NAMALWA (cell line): ENCODE data around the gene STIL.
"Not testable (repeated sequence)": the region's sequence is repeated elsewhere in the genome, so short reads cannot be mapped to it uniquely, and the experiment has no call there.

ENCODE experiments used
- DNase-seq: peaks from one replicate; pipeline ENCODE4 v3.0.0-alpha.2; 2015; ENCODE audit warnings: low spot score

STIL gene

DNA sequence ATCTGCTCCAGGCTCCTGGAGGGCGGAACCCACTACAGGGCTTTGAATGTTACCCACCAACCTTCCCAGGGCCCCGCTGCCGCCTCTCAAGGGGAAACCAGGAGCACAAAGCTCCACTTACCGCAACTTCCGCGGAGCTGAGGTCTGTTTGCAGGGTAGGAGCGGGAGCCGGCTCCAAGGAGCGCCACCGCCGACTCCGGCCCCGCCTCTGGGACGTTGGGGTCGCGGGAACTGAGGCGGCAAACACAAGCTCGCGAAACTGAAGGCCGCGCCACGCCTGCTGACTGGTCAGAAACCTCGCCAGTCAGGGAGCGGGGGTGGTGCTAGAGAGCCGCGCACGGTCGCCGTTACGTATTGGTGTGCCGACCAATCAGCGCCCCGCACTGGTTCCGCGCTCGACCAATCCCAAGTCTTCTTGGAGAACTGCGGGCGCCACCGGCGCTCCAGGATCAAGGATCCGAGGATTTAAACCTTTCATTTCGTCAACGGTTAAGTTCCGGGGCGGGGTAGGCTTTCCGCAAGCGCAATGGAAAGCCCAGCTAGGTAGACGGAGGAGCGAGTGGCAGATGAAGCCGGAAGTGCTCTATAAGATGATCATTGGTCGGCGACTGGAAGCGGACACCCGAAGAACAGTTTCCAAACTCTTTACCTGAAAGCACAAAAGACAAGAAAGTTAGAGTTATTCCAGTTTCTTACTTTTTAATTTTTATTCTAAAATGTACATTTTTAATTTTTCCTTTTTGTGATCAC is at the start of gene STIL:
Gene STIL, minus strand, starts transcription at position 233 of the 750 bp plus-strand sequence. CDS start 3,828 bp downstream, outside the sequence.
- DNase-seq: peak; percentile 99

DNA sequence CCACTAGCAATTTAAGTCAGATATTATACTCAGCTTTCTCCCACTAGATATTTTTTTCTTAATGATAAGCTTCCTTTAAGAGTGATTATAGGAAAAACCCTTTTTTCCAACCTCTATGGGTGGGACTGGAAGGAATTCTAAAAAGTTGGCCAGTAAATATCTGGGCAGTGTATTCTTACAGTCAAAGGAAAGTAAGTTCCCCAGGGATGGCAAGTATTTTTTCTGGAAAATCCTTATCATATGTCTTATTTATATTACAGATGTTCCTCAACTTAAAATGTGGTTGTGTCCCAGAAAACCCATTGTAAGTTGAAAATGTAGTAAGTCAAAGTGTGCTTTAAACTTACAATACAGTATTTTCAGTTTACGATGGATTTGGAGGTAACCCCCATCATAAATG is 48.9 kb upstream of the STIL start:
- DNase-seq: no peak

DNA sequence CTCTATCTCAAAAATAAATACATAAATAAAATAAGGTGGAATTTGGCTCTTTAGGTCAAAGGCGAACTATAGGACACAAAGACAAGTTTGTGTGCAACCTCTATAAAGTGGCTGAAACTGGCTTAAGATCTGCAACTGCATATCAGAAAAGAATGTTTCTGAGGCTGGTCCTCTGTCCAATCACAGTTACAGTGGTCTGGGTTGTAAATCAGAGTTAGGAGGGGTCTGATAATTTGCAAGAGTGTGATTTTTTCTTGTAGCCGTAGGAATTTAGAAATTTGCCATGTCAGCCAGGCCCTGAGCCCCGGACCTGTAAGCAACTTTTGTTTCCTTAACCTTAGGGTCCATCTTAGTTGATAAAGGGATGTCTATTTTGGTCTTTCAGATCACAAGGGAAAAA is 47.4 kb upstream of the STIL start:
- no peak for DNase-seq

DNA sequence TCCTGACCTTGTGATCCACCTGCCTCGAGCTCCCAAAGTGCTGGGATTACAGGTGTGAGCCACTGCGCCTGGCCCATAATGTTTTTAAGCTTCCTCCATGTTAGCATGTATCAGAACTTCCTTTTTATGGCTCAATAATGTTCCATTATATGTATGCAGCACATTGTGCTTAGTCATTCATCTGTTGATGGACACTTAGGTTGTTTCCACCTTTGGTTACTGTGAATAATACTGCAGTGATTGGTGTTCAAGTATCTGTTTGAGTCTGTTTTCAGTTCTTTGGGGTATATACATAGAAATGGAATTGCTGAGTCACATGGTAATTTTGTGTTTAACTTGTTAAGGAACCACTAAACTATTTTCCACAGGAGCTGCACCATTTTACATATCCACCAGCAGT is 37.4 kb upstream of the STIL start:
- DNase-seq: no peak

DNA sequence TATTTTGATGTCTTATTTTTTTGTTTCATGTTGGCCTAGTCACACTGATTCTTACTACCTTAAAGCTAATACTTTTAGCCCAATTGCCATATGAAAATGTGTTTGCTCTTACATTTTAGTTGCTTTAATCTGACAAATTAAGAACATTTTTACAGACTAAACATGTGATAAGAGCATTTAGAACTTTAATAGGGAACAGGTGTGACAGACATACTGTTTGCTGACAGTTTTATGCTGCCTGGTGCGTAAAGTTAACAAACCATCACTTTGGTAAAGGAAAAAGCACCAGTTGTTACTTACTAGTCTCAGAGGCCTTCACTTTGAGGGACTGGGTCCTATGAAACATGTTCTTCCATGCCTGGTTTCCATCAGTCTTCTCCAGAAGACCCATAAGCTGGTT is 34.3 kb upstream of the STIL start:
- DNase-seq: no peak

DNA sequence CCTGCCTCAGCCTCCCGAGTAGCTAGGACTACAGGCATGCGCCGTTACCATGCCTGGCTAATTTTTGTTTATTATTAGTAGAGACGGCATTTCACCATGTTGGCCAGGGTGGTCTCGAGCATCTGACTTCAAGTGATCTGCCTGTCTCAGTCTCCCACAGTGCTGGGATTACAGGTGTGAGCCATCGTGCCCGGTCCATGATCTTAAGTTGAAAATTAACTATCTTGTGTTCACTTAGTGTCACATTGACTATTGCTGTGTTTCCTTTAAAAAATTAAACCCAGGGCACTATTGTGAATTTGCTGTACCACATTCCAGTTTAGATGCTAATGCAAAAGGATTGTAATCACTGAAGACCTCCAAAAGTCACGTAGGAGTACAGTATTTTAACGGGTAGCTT is 33.8 kb upstream of the STIL start:
- no peak for DNase-seq

DNA sequence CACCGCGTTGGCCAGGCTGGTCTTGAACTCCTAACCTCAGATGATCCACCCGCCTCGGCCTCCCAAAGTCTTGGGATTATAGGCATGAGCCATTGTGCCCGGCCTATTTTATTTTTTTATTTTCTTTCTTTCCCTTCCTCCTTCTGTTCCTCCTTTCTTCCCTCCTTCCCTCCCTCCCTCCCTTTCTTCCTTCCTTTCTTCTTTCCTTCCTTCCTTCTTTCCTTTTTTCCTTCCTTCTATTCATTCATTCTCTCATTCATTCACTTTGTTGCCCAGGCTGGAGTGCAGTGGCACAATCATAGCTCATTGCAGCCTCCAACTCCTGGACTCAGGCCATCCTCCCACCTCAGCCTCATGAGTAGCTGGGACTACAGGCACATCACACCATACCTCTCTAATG is 33.0 kb upstream of the STIL start:
- not testable (repeated sequence) for DNase-seq

DNA sequence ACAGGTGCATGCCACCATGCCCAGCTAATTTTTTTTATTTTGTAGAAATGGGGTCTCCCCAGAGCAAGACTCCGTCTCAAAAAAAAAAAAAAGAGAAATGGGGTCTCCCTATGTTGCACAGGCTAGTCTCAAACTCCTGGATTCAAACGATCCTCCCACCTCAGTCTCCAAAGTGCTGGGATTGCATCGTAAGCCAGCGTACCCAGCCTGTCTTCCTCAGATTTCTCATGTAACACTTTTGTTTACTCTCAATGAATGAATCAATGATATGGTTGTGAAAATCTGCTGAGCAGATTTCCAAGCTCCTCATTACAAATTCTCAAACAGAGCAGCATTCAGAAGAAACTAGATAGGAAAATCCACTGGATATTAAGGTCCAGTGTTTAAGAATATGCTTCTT is 26.3 kb upstream of the STIL start:
- no peak for DNase-seq

DNA sequence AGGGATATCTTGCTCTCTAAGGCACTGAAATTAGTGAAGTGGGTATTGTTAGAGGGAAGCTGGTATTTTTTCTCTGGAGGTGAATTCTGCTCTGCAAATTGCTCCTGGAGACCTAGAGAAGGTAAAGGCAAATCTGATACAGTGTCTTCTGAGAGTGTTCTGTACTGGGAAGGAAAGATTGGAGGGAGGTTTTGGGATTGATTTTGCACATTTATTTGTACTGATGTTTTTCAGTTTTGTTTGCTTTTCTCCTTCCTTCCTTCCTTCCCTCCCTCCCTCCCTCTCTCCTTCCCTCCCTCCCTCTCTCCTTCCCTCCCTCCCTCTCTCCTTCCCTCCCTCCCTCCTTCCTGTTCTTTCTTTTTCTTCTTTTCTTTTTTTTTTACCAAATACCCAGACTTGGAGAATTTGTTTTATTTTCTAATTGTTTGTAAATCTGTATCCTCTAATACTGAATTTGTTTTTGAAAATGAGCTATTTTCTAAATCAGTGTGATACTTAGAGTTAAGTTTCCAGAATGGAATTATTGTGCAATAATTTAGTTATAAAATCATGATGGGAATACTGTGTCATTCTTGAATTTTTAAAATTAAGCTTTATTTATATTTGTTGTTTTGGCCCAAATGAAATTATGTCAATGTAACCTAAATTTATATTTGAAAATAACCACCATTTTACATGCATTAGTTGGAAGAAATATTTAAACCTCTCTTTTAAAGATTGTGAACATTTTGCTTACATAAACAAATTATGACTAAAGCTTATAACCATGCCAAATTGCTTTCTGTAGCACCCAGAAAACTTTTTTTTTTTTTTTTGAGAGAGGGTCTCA is 24.5 kb upstream of the STIL start:
- DNase-seq: no peak

DNA sequence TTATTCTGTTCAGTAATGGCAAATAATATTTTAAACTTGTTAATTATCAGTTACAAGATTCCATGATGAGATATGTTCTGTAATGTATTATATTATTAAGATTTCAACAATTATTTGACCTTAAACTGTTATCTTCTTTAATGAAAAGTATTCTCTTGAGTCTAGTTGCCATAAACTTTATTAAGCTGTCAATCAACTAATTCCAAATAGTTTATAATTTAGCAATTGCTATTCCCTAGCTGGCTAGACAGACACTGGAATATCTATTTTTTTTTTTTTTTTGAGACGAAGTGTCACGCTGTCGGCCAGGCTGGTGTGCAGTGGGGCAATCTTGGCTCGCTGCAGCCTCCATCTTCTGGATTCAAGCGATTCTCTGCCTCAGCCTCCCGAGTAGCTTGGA is 23.4 kb upstream of the STIL start:
- no peak for DNase-seq

DNA sequence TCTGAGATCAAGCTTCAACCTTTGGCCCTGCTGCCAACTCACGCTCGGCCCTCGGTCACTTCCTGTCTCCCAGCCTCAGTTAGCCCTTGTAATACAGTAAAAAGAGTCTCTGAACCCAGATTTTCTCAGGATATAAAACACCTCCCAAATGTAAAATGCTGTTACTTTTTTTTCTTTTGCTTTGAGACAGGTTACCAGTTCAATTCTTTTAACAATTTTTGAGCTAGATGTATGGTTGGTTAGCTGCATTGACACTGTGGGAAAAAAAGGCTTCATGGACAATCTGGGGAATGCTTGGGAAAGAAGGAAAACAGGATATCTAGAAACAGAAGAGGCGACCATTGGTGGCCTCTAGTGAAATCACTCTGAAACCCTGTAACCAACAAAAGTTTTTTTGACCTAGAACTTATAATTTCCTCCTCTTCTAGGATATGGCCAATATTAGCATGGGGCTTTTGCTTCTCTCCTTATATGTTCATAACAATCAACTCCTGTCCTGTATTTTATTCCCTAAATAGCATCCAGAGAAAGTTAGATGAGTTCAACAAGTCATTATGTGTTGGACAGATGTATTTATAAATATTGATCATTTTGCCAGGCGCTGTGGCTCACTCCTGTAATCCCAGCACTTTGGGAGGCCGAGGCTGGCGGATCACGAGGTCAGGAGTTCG is 21.0 kb upstream of the STIL start:
- DNase-seq: no peak

DNA sequence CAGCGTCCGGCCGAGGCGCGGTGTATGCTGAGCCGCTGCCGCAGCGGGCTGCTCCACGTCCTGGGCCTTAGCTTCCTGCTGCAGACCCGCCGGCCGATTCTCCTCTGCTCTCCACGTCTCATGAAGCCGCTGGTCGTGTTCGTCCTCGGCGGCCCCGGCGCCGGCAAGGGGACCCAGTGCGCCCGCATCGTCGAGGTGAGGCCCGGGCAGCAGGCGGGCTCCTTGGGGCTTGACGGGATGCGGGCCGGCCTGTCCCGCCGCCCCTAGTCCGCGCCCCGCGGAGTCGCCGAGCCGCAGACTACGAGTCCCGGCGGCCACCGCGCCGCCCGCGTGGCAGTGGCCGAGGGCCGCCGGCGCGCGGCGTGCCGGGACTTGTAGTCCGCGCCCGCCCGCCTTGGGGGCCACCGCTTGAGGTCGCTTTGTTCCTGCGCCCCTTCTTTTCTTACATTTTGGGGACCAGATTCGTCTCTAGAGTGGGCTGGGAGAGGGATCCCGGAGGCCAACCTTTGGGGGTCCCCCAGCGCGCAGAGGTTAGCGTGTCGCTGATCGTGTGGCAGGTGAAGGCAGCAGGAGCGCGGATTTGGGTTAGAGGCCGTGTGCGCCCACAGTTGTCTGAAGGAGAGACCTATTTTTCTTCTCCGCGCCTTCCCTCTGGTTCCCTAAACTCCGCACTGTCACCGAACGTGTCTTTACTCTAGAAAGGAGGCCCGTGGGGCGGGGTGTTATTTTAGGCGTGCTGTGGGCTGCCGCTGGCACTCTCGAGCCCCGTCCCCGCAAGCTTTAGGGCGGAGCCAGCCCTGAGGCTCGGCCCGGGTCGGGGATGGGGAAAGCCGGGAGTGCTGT is 20.2 kb upstream of the STIL start:
- DNase-seq: peak; percentile 85

DNA sequence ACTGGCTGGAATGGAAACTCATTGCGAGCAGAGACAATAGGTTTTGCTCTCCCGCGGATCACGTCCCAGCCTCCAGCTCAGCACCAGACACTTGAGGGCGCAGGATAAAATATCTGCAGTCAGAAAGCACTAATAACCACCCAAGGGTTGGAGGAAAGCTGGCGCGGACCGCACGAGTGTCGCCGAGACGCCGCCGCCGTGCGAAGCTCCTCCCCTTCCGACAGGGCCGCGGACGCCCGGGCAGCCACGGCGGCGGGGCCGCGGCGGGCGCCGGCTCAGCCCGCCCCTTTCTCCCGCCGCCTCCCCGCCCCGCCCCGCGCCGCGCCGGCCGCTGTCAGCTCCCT is 19.6 kb upstream of the STIL start, which contains the start of gene CMPK1:
Gene CMPK1, plus strand, starts transcription at position 213 of the 344 bp plus-strand sequence. CDS start 156 bp downstream, outside the sequence.
- DNase-seq: peak; percentile 89

DNA sequence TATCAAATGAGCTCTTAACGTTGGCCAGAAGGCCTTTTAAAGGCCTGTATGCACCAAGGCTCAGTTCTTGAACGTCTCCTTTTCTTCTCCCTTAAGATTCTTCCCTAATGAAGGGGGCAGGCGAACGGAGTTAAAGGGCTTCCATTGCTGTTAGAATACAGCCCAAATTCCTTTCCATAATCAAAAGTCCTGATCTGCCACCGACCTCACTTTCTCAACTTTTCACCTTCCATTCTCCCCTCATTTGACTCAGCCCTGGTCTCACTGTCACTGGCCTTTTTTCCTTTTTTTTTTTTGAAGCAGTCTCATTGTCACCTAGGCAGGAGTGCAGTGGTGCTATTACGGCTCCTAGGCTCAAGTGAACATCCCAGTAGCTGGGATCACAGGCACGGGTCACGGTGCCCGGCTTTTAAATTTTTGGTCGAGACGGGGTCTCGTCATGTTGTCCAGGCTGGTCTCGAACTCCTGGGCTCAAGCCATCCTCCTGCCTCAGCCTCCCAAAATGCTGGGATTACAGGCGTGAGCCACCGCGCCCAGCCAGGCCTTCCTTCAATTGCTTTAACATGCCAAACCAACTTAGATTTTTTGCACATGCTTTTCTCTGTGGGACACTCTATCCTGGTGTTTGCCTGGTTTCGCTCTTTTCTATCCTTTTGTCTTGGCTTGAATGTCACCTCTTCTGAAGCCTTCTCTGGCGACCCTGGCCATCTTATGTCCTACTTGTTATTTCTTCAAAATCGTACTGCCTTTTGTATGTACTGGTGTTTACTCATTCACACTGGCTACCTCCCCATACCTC is 19.0 kb upstream of the STIL start:
- no peak for DNase-seq

DNA sequence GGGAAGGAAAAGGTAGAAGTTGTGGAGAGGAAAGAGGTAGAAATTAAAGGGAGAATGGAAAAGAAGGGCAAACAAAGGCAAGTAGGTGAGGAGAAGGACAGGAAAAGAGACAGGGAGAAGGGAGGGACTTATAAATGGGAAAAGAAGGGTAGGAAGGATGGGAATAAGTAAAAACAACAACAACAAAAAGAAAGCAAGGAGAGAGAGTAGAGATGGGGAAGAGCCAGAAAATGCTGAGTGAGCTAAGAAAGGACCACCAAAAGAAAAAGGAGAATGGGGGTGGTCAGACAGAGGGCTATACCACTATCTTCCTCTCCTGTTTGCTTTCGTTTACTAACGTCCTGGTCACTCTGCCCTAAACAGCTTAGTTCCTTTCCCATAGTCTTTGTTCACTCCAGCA is 17.9 kb upstream of the STIL start:
- DNase-seq: no peak

DNA sequence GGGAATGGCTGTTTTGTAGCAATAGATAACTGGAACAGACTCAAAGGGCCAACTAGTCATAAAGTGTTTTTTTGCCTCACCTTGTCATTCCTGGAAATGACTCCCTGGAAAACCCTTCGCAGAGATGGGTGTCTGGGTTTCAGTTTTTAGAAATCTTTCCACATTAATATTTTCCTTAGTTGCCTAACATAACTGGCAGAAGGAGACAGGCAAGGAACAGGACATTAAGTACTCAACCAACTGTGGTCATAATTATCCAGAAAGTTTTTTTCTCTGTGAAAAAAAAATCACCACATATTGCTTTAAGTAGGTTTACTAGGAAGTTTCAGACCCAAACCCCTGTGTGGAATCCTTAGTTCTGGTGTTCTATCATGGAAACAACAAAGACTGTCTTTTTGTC is 16.3 kb upstream of the STIL start:
- no peak for DNase-seq

DNA sequence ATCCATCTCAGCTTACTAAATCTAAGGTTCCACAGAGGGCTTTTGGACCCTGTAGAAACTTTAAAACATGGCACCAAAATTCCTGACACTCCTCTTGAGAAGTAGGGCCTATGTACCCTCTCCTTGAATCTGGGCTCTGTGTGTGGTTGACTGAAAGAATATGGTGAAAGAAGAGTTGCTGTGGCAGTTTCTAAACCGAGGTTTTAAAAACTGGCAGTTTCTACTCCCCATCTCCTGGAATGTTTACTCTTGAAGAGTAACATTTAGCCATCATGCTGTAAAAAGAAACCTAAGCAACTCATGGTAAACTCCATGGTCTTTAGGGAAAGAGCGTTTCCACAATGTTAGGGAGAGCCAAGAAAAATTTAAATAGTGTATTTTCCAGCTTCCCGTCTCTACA is 15.0 kb upstream of the STIL start:
- DNase-seq: no peak

DNA sequence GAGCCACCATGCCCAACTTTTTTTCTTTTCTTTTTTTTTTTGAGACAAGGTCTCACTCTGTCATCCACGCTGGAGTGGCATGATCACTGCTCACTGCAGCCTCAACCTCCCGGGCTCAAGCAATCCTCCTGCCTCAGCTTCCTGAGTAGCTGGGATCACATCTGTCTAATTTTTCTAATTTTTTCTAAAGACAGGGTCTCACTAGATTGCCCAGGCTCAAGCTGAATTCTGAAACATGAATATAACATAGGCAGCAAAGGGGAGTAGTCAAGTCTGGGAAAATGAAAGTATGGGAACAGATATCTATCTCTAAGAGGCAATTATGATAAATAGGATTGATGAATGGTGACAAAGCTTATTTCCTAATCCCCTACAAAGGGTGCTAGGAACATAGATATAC is 12.3 kb upstream of the STIL start:
- no peak for DNase-seq

DNA sequence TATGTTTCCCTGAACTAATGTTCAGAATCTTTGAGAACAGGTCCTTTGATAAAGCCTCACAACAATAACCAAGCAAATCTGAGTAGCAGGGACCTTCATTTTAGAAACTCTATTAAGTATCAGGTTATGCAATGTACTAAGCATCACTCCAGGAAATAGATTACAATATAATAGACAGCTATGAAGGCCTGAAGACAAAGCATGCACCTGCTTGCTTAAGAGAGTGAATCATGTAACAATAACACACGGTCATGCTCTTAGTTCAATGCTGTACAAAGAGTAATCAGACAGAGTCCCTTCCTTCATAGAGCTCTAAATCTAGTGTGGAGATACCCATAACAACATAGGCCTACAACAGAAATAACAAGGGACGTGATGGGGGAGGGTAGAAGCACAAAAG is 11.6 kb upstream of the STIL start:
- DNase-seq: no peak

DNA sequence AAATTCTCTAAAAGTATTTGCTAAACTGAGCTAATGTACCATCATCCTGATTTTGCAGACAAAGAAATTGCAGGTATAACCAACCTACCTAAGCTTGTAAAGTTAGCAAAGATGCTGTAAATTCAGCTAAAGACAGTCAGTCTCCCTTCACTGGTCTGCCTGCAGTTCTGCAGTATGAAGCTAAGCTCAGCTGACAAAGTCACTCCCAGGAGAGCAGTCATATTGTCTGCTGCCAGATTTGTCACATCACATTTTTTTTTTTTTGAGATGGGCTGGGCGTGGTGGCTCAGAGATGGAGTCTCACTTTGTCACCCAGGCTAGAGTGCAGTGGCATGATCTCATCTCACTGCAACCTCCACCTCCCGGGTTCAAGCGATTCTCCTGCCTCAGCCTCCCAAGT is 10.7 kb upstream of the STIL start:
- DNase-seq: no peak

DNA sequence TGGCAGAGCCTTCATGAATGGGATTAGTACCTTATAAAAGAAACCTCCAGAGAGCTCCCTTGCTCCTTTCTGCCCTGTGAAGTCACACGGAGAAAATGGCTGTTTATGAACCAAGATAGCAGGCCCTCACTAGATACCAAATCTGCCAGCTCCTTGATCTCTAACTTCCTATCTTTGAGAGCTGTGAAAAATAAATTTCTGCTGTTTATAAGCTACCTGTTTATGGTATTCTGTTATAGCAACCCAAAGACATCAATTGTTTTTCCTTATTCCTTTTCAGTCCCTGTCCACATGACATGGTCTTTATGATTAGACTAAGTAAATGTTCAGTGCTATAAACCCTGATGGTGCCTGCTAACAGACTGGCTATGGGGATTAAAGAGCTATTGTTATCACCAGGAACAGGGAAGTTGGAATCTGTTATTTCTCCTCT is 9.7 kb upstream of the STIL start:
- no peak for DNase-seq
